Loucy (cell line): Measurements from ENCODE around the gene ASAH2B.
"Not testable (repeated sequence)": the region's sequence is repeated elsewhere in the genome, so short reads cannot be mapped to it uniquely, and the experiment has no call there.

ENCODE experiments used
- CTCF ChIP-seq: fragments of 200-600 bp; sonication (generic); conservative IDR thresholded peaks from 2 replicates; pipeline ENCODE4 v1.5.1; 2014; ENCODE audit warnings: mild to moderate bottlenecking, antibody characterized with exemption, low read length
- EZH2phosphoT487 ChIP-seq: fragments of 200-600 bp; IDR thresholded peaks from 2 replicates; pipeline ENCODE4 v1.6.1; 2018; ENCODE audit warnings: antibody characterized with exemption, mild to moderate bottlenecking, moderate library complexity, borderline replicate concordance

- TF ChIP-seq CTCF, EZH2phosphoT487: not testable (repeated sequence)
These were observed 634 bp upstream of the ASAH2B start for GRCh38 chr10:50738987-50739617.
